ENCODE data around the gene KIF23.
A peak's percentile ranks its signal among the peaks of the same experiment; 100 is the strongest.

DNA sequence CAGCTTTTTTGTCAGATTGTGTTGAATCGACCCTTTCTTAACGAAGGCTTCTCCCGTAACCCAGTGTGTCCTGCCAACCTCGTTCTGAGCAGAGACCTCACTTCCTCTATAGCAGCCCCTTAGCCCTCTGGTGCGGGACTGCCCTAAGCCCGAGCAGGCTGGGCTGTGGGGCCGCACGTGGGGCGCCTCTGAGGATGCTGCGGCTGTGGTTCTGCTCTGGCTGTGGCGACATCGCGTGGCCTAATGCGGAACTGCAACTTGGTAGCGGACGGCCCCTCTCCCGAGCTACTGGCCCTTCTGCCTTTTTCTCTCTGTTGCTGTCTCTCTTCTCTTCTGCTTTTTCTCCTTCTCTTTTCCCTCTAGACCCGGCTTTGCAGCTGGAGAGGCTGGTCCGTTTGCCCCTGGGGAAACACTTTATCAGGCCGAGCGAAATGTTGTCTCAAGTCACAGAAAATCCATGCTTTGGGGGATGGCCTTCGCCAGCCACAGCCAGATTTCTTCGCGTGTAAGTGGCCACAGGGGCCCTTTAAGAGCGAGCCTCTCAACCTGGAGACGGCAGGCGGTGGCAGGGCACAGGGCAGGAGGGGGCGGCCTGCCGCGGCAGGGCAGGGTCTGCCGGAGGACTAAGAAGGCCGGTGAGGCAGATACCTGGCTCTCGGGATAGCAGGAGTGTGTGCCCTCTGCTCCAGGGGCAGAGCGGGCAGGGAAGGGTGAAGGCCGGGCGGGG, 19.4 kb upstream of the KIF23 start:
- TF ChIP-seq, protein P1, sequence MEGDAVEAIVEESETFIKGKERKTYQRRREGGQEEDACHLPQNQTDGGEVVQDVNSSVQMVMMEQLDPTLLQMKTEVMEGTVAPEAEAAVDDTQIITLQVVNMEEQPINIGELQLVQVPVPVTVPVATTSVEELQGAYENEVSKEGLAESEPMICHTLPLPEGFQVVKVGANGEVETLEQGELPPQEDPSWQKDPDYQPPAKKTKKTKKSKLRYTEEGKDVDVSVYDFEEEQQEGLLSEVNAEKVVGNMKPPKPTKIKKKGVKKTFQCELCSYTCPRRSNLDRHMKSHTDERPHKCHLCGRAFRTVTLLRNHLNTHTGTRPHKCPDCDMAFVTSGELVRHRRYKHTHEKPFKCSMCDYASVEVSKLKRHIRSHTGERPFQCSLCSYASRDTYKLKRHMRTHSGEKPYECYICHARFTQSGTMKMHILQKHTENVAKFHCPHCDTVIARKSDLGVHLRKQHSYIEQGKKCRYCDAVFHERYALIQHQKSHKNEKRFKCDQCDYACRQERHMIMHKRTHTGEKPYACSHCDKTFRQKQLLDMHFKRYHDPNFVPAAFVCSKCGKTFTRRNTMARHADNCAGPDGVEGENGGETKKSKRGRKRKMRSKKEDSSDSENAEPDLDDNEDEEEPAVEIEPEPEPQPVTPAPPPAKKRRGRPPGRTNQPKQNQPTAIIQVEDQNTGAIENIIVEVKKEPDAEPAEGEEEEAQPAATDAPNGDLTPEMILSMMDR (conservative IDR thresholded peaks at IDR 0.05; ENCODE audit: low read depth, low read length) = peak; percentile 91
- TF ChIP-seq EZH2 (IDR thresholded peaks at IDR 0.05; ENCODE audit: low read length, unreplicated experiment) (no peak), EZH2phosphoT487 (IDR thresholded peaks at IDR 0.05; ENCODE audit: borderline replicate concordance, low read length) (no peak)
